ENCODE data around the gene CLDN6. TPM values are rescaled to one million over a fixed set of nuclear protein-coding genes. Genes with fewer than 3 reads are reported as not detected.

CLDN6 gene
- total and polyA plus RNA-seq, 9 of the 15 experiments (the other 6 are each of a cell fraction or from before 2014, with no cell fraction given) = 0.22 to 0.75 (median 0.38) TPM; not detected in 3

DNA sequence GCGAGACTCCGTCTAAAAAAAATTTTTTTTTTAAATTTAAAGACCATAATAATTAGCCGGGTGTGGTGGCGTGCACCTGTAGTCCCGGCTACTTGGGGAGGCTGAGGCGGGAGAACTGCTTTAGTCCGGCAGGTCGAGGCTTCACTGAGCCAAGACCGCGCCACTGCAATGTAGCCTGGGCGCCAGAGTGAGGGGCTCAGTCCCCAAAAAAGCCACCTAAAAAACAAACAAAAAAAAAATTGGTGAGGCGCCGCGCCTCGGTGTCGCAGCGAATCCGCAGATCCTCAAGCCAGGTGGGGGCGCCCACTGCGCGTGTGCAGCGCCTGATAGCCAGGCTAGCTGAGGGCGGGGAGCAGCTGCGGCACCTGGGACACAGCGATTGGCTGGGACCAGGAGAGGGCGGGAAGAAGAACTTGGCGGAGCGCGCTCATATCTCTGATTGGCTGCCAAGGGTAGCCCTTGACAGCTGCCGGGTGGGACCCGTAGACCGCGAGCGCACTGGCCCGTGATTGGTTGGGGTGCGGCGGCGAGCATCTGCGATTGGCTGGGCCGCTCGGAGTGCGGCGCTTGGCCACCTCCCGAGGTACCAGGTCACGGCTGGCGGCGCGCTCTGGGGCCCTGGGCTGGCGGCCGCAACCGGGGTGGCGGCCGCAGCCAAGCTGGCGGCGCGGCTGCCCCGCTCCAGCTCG lies 14.3 kb downstream of the CLDN6 start (continued):
- TF ChIP-seq CREB1 (IDR thresholded peaks at IDR 0.05) (no peak), CREB1 (CRISPR knock-in tag; IDR thresholded peaks at IDR 0.05) (peak; percentile 40; the same call in 1 of the 2 replicates), KDM1A (IDR thresholded peaks at IDR 0.05) (no peak), PHF21A (IDR thresholded peaks at IDR 0.05; ENCODE audit: borderline replicate concordance, low read depth) (peak; percentile 86; the same call in 1 of the 2 replicates), THRAP3 (IDR thresholded peaks at IDR 0.05; ENCODE audit: borderline replicate concordance) (no peak), ZNF639 (CRISPR knock-in tag; conservative IDR thresholded peaks at IDR 0.05 in 1 of 2, IDR thresholded peaks at IDR 0.05 in 1 of 2) (no peak), YBX1 (IDR thresholded peaks at IDR 0.05) (no peak), FOSL1 (tag; conservative IDR thresholded peaks at IDR 0.05) (no peak), PTRF (tag; IDR thresholded peaks at IDR 0.05) (no peak), CTCF (IDR thresholded peaks at IDR 0.05 in 2 of 3, conservative IDR thresholded peaks at IDR 0.05 in 1 of 3; ENCODE audit: insufficient read depth in 2 of 3, low read depth in 1 of 3, low read length in 3 of 3) (peak; percentile 78 to 98 (median 97)), ZNF79 (CRISPR knock-in tag; IDR thresholded peaks at IDR 0.05; ENCODE audit: low read depth) (no peak), ESRRA (IDR thresholded peaks at IDR 0.05; ENCODE audit: borderline replicate concordance, low read depth) (peak; percentile 81; the same call in 1 of the 2 replicates), TCF3 (CRISPR knock-in tag; IDR thresholded peaks at IDR 0.05) (peak; percentile 50; the same call in 1 of the 2 replicates), MYC (IDR thresholded peaks at IDR 0.05; ENCODE audit: low read depth, low read length) (peak; percentile 57), MYC (CRISPR knock-in tag; IDR thresholded peaks at IDR 0.05; ENCODE audit: borderline replicate concordance, low read depth) (no peak), ZNF76 (CRISPR knock-in tag; IDR thresholded peaks at IDR 0.05; ENCODE audit: borderline replicate concordance) (no peak), KAT8 (IDR thresholded peaks at IDR 0.05; ENCODE audit: low read depth) (no peak), ZBTB1 (CRISPR knock-in tag; IDR thresholded peaks at IDR 0.05; ENCODE audit: borderline replicate concordance, low read depth) (no peak), ARID2 (IDR thresholded peaks at IDR 0.05) (peak; percentile 83), CEBPB (tag; IDR thresholded peaks at IDR 0.05) (no peak), SRSF1 (IDR thresholded peaks at IDR 0.05; ENCODE audit: low read depth, low read length) (no peak), ZNF253 (CRISPR knock-in tag; conservative IDR thresholded peaks at IDR 0.05) (no peak)
- TF ChIP-seq, protein P1, sequence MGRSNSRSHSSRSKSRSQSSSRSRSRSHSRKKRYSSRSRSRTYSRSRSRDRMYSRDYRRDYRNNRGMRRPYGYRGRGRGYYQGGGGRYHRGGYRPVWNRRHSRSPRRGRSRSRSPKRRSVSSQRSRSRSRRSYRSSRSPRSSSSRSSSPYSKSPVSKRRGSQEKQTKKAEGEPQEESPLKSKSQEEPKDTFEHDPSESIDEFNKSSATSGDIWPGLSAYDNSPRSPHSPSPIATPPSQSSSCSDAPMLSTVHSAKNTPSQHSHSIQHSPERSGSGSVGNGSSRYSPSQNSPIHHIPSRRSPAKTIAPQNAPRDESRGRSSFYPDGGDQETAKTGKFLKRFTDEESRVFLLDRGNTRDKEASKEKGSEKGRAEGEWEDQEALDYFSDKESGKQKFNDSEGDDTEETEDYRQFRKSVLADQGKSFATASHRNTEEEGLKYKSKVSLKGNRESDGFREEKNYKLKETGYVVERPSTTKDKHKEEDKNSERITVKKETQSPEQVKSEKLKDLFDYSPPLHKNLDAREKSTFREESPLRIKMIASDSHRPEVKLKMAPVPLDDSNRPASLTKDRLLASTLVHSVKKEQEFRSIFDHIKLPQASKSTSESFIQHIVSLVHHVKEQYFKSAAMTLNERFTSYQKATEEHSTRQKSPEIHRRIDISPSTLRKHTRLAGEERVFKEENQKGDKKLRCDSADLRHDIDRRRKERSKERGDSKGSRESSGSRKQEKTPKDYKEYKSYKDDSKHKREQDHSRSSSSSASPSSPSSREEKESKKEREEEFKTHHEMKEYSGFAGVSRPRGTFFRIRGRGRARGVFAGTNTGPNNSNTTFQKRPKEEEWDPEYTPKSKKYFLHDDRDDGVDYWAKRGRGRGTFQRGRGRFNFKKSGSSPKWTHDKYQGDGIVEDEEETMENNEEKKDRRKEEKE (IDR thresholded peaks at IDR 0.05; ENCODE audit: borderline replicate concordance in 1 of 2, control insufficient read depth in 1 of 2, low read depth in 2 of 2, low read length in 1 of 2) = no peak

Measured in K562 (cell line).